K562 (cell line): ENCODE results near the gene ADAM33. TPM values are rescaled to one million over a fixed set of nuclear protein-coding genes. Genes with fewer than 3 reads are reported as not detected.

Experiments
- EWSR1 ChIP-seq: fragments of 450-650 bp; IDR thresholded peaks from 2 replicates; pipeline ENCODE4 v1.6.1; 2018; ENCODE audit warnings: borderline replicate concordance, mild to moderate bottlenecking, low read depth, moderate library complexity; ENCODE audit not compliant: partially characterized antibody
- LARP7 ChIP-seq: fragments of 450-650 bp; IDR thresholded peaks from 2 replicates; pipeline ENCODE4 v1.6.1; 2016
- MED1 ChIP-seq: sonication (generic); formaldehyde crosslinking; IDR thresholded peaks from 2 replicates; pipeline ENCODE4 v1.8.1; 2023; ENCODE audit warnings: missing genetic modification reagents, borderline replicate concordance
- MYC ChIP-seq, 2 experiments: fragments of 250-450 bp in 1 of 2; sonication (Bioruptor Pico) in 1 of 2; IDR thresholded peaks; 2 replicates each; pipeline versions ENCODE4 v1.5.1 to v1.6.1; 2012 to 2021; ENCODE audit warnings: low read depth in 2 of 2, borderline replicate concordance in 1 of 2, improper control_type of control experiment in 1 of 2, low read length in 1 of 2, mild to moderate bottlenecking in 1 of 2, moderate library complexity in 1 of 2
- NCOA4 ChIP-seq: fragments of 450-650 bp; IDR thresholded peaks from 2 replicates; pipeline ENCODE4 v1.6.1; 2018; ENCODE audit warnings: mild to moderate bottlenecking; ENCODE audit not compliant: partially characterized antibody
- SMAD3 ChIP-seq: fragments of 450-650 bp; formaldehyde crosslinking; conservative IDR thresholded peaks from 2 replicates; pipeline ENCODE4 v1.4.0; 2020; ENCODE audit warnings: mild to moderate bottlenecking
- TCF7L2 ChIP-seq: fragments of 150-350 bp; IDR thresholded peaks from 2 replicates; pipeline ENCODE4 v1.6.1; 2016; ENCODE audit warnings: low read depth, mild to moderate bottlenecking, low read length, moderate library complexity
- ZBTB1 ChIP-seq: sonication (generic); formaldehyde crosslinking; IDR thresholded peaks from 2 replicates; pipeline ENCODE4 v1.8.1; 2023; ENCODE audit warnings: missing genetic modification reagents, low read depth, mild to moderate bottlenecking, borderline replicate concordance
- ZNF408 ChIP-seq: fragments of 250-450 bp; sonication (Bioruptor Pico); IDR thresholded peaks from 2 replicates; pipeline ENCODE4 v1.4.0; 2020; ENCODE audit warnings: low read depth, mild to moderate bottlenecking, moderate library complexity
- polyA plus RNA-seq, 8 experiments: library from polyadenylated mRNA; depleted of rRNA in 4 of 8; stranded (reverse) in 5 of 8; unstranded in 3 of 8; fragments of >200 nt; fragmentation: Nextera tagmentation in 2 of 8; fragmentation: Illumina TruSeq in 1 of 8; extraction: Ambion mirVana in 2 of 8; extraction: Trizol in 1 of 8; gene quantifications; 2 replicates each; pipeline versions ENCODE4 v1.2.1 to v1.2.3, GENCODE V29; 2011 to 2014; ENCODE audit warnings: inconsistent platforms in 1 of 8, missing spikeins in 1 of 8
- total RNA-seq, 7 experiments: library from RNA; depleted of rRNA in 6 of 7; stranded (reverse); fragments of >200 nt in 6 of 7; fragmentation: Illumina TruSeq in 2 of 7; extraction: Trizol in 2 of 7; gene quantifications; 2 replicates each; pipeline versions ENCODE4 v1.2.1 to v1.2.3, GENCODE V29; 2011 to 2021; ENCODE audit warnings: low replicate concordance in 1 of 7
- TF ChIP-seq, protein P1 (sequence below): fragments of 450-650 bp; formaldehyde crosslinking; IDR thresholded peaks from 2 replicates; pipeline ENCODE4 v1.4.0; 2020; ENCODE audit warnings: mild to moderate bottlenecking, moderate library complexity

ADAM33 gene
- total and polyA plus RNA-seq, 9 of the 15 experiments (the other 6 are each of a cell fraction or from before 2014, with no cell fraction given) = not detected

- no peak for TF ChIP-seq ZNF408 (CRISPR knock-in tag)
- TF ChIP-seq SMAD3 (CRISPR knock-in tag) = no peak
- TF ChIP-seq TCF7L2 = no peak
- TF ChIP-seq ZBTB1 (CRISPR knock-in tag) = no peak
- no peak for TF ChIP-seq MYC (IDR thresholded peaks at IDR 0.05; ENCODE audit: low read depth, low read length)
- TF ChIP-seq MYC (CRISPR knock-in tag; IDR thresholded peaks at IDR 0.05; ENCODE audit: borderline replicate concordance, low read depth) = no peak
- TF ChIP-seq EWSR1 = no peak
- TF ChIP-seq, protein P1, sequence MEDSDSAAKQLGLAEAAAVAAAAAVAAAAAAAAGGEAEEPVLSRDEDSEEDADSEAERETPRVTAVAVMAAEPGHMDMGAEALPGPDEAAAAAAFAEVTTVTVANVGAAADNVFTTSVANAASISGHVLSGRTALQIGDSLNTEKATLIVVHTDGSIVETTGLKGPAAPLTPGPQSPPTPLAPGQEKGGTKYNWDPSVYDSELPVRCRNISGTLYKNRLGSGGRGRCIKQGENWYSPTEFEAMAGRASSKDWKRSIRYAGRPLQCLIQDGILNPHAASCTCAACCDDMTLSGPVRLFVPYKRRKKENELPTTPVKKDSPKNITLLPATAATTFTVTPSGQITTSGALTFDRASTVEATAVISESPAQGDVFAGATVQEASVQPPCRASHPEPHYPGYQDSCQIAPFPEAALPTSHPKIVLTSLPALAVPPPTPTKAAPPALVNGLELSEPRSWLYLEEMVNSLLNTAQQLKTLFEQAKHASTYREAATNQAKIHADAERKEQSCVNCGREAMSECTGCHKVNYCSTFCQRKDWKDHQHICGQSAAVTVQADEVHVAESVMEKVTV (CRISPR knock-in tag) = no peak
- no peak for TF ChIP-seq LARP7
- no peak for TF ChIP-seq MED1 (CRISPR knock-in tag)
- TF ChIP-seq NCOA4 = no peak
- TF ChIP-seq, all 486 proteins: peak for 0
Observed at GRCh38 chr20:3681352-3681930, 369 bp downstream of the ADAM33 start (continued).
